Mucosa of gallbladder (tissue), 1 donor: ENCODE results near the gene EMC10. TPM values are rescaled to one million over a fixed set of nuclear protein-coding genes. Genes with fewer than 3 reads are reported as not detected.
"Not testable (repeated sequence)": the region's sequence is repeated elsewhere in the genome, so short reads cannot be mapped to it uniquely, and the experiment has no call there.

Source experiments
- DNase-seq: peaks from one replicate; pipeline ENCODE4 v3.0.0-alpha.2; 2020; ENCODE audit warnings: low spot score
- total RNA-seq: library from RNA; stranded (reverse); gene quantifications from one replicate; pipeline ENCODE4 v1.2.1, GENCODE V29; 2021
- donor health status: DM: no; HTN: no; CAD: no.

EMC10 gene
- total RNA-seq, 1 donor from 2014 or later: 182 TPM

GRCh38 chr19:50451223-50451534 lies 25.1 kb upstream of the EMC10 start:
- no peak for DNase-seq

GRCh38 chr19:50453243-50453642 lies 23.1 kb upstream of the EMC10 start:
- no peak for DNase-seq

- no peak for DNase-seq
Observed at GRCh38 chr19:50455992-50456391, 20.3 kb upstream of the EMC10 start.

- no peak for DNase-seq
Observed at GRCh38 chr19:50457300-50457699, 19.0 kb upstream of the EMC10 start.

GRCh38 chr19:50458396-50459066 lies 17.8 kb upstream of the EMC10 start:
- no peak for DNase-seq

GRCh38 chr19:50459067-50459456 lies 17.2 kb upstream of the EMC10 start:
- no peak for DNase-seq

- no peak for DNase-seq
Observed at GRCh38 chr19:50459638-50460037, 16.7 kb upstream of the EMC10 start.

- no peak for DNase-seq
Observed at GRCh38 chr19:50460161-50460765, 16.0 kb upstream of the EMC10 start.

GRCh38 chr19:50461066-50461875 lies 15.0 kb upstream of the EMC10 start:
- DNase-seq: peak; percentile 56

- no peak for DNase-seq
Observed at GRCh38 chr19:50462970-50463369, 13.3 kb upstream of the EMC10 start.

- DNase-seq: no peak
Observed at GRCh38 chr19:50464348-50464747, 12.0 kb upstream of the EMC10 start.

GRCh38 chr19:50465000-50465399 lies 11.3 kb upstream of the EMC10 start:
- no peak for DNase-seq

- peak; percentile 34 for DNase-seq
Observed at GRCh38 chr19:50465986-50466705, 10.2 kb upstream of the EMC10 start.

GRCh38 chr19:50466706-50467039 lies 9.6 kb upstream of the EMC10 start:
- DNase-seq: no peak

- DNase-seq: no peak
Observed at GRCh38 chr19:50467566-50467965, 8.7 kb upstream of the EMC10 start.

GRCh38 chr19:50468818-50469217 lies 7.5 kb upstream of the EMC10 start:
- DNase-seq: no peak

GRCh38 chr19:50473336-50473735 lies 3.0 kb upstream of the EMC10 start:
- not testable (repeated sequence) for DNase-seq

- no peak for DNase-seq
Observed at GRCh38 chr19:50475101-50475568, 1.2 kb upstream of the EMC10 start.

- no peak for DNase-seq
Observed at GRCh38 chr19:50475736-50476223, 527 bp upstream of the EMC10 start.

GRCh38 chr19:50476907-50477238 lies 566 bp downstream of the EMC10 start:
- no peak for DNase-seq

GRCh38 chr19:50477751-50478515 lies 1.6 kb downstream of the EMC10 start:
- DNase-seq: no peak
